Smooth muscle cell (in vitro differentiated cells): ENCODE measurements around the gene TTLL12. TPM values are rescaled to one million over a fixed set of nuclear protein-coding genes. Genes with fewer than 3 reads are reported as not detected.

ENCODE experiments used
- DNase-seq: peaks from one replicate; lab custom pipeline; 2025; ENCODE audit not compliant: unreplicated experiment; lab: John Stamatoyannopoulos, UW
- H2AFZ ChIP-seq: fragments of 200-600 bp; sonication (generic); 2 replicates; pipeline ENCODE4 v1.6.0; 2016; ENCODE audit warnings: antibody characterized with exemption, low read depth, mild to moderate bottlenecking
- H3F3A ChIP-seq: fragments of 200-600 bp; sonication (generic); 2 replicates; pipeline ENCODE4 v1.6.0; 2017; ENCODE audit warnings: antibody characterized with exemption, low read depth
- H3K27ac ChIP-seq: fragments of 200-600 bp; sonication (generic); 2 replicates; pipeline ENCODE4 v1.5.1; 2016; ENCODE audit warnings: low read depth, mild to moderate bottlenecking
- H3K27me3 ChIP-seq: fragments of 200-600 bp; sonication (generic); 2 replicates; pipeline ENCODE4 v1.6.1; 2016; ENCODE audit warnings: low read depth, mild to moderate bottlenecking
- H3K36me3 ChIP-seq: fragments of 200-600 bp; sonication (generic); 2 replicates; pipeline ENCODE4 v1.5.1; 2016; ENCODE audit warnings: low read depth
- H3K4me1 ChIP-seq: fragments of 200-600 bp; sonication (generic); 2 replicates; pipeline ENCODE4 v1.5.1; 2016; ENCODE audit warnings: low read depth
- H3K4me2 ChIP-seq: fragments of 200-600 bp; sonication (generic); 2 replicates; pipeline ENCODE4 v1.6.0; 2016; ENCODE audit warnings: mild to moderate bottlenecking
- H3K4me3 ChIP-seq: fragments of 200-600 bp; sonication (generic); 2 replicates; pipeline ENCODE4 v1.5.1; 2016; ENCODE audit warnings: mild to moderate bottlenecking
- H3K79me2 ChIP-seq: fragments of 200-600 bp; sonication (generic); 2 replicates; pipeline ENCODE4 v1.6.0; 2016; ENCODE audit warnings: low read depth, mild to moderate bottlenecking
- H3K9ac ChIP-seq: fragments of 200-600 bp; sonication (generic); 2 replicates; pipeline ENCODE4 v1.6.0; 2016; ENCODE audit warnings: low read depth
- H3K9me3 ChIP-seq: fragments of 200-600 bp; sonication (generic); replicated peaks from 2 replicates; pipeline ENCODE4 v1.5.1; 2016; ENCODE audit warnings: low read depth
- H4K20me1 ChIP-seq: fragments of 200-600 bp; sonication (generic); 2 replicates; pipeline ENCODE4 v1.6.0; 2016; ENCODE audit warnings: low read depth
- WGBS: methylation state at CpG from one replicate; pipeline ENCODE4 v1.1.7; 2016; ENCODE audit warnings: low lambda C conversion rate; 5-methylcytosine and 5-hydroxymethylcytosine counted together
- polyA plus RNA-seq: library from polyadenylated mRNA; unstranded; fragments of >200 nt; fragmentation: Nextera tagmentation; extraction: Ambion mirVana; gene quantifications from 2 replicates; pipeline ENCODE4 v1.2.1, GENCODE V29; 2016
- total RNA-seq: library from RNA; depleted of rRNA; stranded (reverse); fragments of >200 nt; gene quantifications from 2 replicates; pipeline ENCODE4 v1.2.3, GENCODE V29; 2014
- TF ChIP-seq, protein P1 (sequence below): fragments of 200-600 bp; sonication (generic); IDR thresholded peaks from 2 replicates; pipeline ENCODE4 v1.5.1; 2017; ENCODE audit warnings: borderline replicate concordance, mild to moderate bottlenecking, antibody characterized with exemption; ENCODE audit not compliant: insufficient read depth, poor library complexity, severe bottlenecking

TTLL12 gene
- total and polyA plus RNA-seq, 2 experiments from 2014 or later = 23.5 to 31.6 TPM

DNA sequence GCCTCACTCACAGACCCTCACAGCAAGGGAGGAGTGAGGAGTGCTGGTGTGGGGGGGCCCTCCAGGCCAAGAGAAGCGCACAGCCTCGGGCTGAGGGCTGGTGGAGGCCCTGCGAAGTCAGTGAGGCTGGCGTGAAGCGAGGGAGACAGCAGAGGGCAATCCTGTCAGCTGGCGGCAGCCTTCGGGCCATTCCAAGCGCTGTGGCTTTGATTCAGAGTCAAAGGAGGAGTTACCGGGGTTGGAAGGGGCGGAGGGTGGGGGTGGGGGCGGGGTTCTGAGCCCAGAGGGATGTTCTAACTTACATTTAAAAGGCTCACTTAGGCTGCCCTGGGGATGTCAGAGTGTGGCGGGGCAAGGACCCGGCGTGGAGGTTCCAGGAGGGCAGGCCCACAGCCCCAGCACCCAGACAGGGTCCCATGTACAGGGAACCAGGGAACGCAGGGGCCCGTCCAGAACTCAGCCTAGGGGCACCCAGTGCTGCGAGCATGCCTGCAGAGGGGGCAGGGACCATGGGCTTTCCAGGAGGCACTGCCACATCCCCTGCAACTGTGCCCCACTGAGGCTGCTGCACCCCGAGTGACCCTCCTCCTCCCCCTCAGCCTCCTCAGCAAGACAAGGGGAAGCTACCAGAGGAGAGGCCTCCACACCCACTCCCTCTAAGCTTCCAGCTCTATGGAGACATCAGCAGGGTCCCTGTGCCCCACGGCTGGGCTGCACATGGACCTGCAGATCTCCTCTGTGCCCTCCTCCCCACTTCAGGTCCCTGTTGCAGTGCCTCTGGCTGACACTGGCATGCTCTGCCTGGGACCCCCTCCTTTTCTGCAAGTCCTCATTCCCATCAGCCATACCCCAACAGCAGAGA lies 39.7 kb upstream of the TTLL12 start:
- peak; percentile 12 for DNase-seq
- Histone ChIP-seq H3K4me1 (peaks cover 12% of the 10 kb centered on the region), H3K9me3 (no peaks in the 10 kb centered on the region), H3F3A (no peaks in the 10 kb centered on the region), H3K27me3 (no peaks in the 10 kb centered on the region), H3K9ac (no peak overlapping the region), H3K4me2 (peak overlapping the region; percentile 40), H4K20me1 (no peaks in the 10 kb centered on the region), H3K4me3 (no peak overlapping the region), H3K27ac (no peak overlapping the region), H3K79me2 (no peaks in the 10 kb centered on the region), H3K36me3 (no peaks in the 10 kb centered on the region), H2AFZ (peak overlapping the region; percentile 60)
- TF ChIP-seq, protein P1, sequence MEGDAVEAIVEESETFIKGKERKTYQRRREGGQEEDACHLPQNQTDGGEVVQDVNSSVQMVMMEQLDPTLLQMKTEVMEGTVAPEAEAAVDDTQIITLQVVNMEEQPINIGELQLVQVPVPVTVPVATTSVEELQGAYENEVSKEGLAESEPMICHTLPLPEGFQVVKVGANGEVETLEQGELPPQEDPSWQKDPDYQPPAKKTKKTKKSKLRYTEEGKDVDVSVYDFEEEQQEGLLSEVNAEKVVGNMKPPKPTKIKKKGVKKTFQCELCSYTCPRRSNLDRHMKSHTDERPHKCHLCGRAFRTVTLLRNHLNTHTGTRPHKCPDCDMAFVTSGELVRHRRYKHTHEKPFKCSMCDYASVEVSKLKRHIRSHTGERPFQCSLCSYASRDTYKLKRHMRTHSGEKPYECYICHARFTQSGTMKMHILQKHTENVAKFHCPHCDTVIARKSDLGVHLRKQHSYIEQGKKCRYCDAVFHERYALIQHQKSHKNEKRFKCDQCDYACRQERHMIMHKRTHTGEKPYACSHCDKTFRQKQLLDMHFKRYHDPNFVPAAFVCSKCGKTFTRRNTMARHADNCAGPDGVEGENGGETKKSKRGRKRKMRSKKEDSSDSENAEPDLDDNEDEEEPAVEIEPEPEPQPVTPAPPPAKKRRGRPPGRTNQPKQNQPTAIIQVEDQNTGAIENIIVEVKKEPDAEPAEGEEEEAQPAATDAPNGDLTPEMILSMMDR = no peak
- WGBS = 17% methylated on average over 19 of the region's 19 CpGs

DNA sequence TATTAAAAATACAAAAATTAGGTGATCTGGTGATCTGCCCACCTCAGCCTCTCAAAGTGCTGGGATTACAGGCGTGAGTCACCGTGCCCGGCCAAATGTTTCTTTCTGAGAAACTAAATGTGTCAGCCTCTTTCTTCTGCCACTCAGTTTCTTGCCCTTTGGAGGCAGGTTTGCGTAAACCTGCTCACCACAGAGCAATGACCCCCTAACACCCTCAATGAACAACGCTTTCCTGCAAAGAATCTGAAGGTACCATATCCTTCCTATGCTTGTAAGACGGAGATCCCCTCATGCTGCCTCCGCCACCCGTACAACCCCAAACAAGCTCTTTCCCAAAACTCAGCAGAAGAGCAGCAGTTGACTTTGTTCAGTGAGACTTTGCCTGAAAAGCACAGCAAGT lies 38.7 kb upstream of the TTLL12 start:
- peaks cover 12% of the 10 kb centered on the region for H3K4me1 ChIP-seq
- TF ChIP-seq, protein P1 = no peak
- no peak for DNase-seq
- H3K9ac ChIP-seq = no peak overlapping the region
- H3K4me3 ChIP-seq = no peak overlapping the region
- H3K9me3 ChIP-seq = no peaks in the 10 kb centered on the region
- no peaks in the 10 kb centered on the region for H3K79me2 ChIP-seq
- 87% methylated on average over 8 of the region's 8 CpGs for WGBS
- H4K20me1 ChIP-seq = no peaks in the 10 kb centered on the region
- no peaks in the 10 kb centered on the region for H3K36me3 ChIP-seq
- no peak overlapping the region for H3K4me2 ChIP-seq
- H3K27ac ChIP-seq = no peak overlapping the region
- no peak overlapping the region for H2AFZ ChIP-seq
- H3F3A ChIP-seq = no peaks in the 10 kb centered on the region
- no peaks in the 10 kb centered on the region for H3K27me3 ChIP-seq

DNA sequence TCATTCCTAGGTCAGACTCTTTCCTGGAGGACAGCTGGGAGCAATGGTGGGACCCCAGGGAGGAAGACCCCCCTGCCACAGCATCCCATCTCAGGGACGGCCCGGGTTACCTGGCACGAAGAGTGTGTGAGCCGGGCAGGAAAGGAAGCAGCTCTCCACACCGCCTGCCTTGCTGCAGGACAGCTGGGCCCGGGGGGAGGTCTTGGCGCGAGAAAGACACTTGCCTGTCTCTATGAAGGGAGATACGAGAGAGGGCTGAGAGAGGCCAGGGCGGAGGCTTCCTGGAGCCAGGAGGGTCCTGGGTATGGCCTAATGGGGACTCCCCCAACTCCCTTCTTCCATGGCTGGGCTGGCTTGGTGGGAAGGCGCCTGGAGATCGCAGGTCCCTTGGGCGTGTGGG lies 36.1 kb upstream of the TTLL12 start:
- Histone ChIP-seq H2AFZ (no peak overlapping the region), H3K4me3 (no peak overlapping the region), H3K4me1 (peaks cover 12% of the 10 kb centered on the region), H3K79me2 (no peaks in the 10 kb centered on the region), H3K9me3 (no peaks in the 10 kb centered on the region), H3K27ac (no peak overlapping the region), H3K9ac (no peak overlapping the region), H3K27me3 (no peaks in the 10 kb centered on the region), H3F3A (no peaks in the 10 kb centered on the region), H3K36me3 (no peaks in the 10 kb centered on the region), H3K4me2 (no peak overlapping the region), H4K20me1 (no peaks in the 10 kb centered on the region)
- 94% methylated on average over 13 of the region's 13 CpGs for WGBS
- DNase-seq = no peak
- TF ChIP-seq, protein P1 = no peak

DNA sequence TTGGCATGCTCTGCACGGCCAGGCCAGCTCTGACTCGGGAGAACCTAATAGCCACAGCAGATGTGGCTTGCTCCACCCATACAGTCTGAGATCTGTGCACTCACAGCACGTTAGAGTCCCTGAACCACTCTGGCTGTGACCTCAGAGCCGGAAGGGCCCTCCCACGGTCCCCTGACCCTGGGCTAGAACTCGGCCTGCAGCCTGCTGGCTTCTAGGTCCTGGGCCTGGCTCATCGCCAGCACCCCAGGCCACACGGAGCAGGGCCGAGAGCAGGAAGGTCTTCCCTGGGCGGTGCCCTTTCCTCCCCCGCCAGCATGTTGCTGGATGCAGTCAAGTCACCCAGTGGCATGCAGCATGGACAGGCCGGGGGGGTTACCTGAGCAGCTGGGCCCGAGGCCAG lies 35.3 kb upstream of the TTLL12 start:
- no peaks in the 10 kb centered on the region for H4K20me1 ChIP-seq
- H3K4me1 ChIP-seq = peaks cover 12% of the 10 kb centered on the region
- H3K4me2 ChIP-seq = no peak overlapping the region
- H3K79me2 ChIP-seq = no peaks in the 10 kb centered on the region
- TF ChIP-seq, protein P1 = no peak
- H3K36me3 ChIP-seq = no peaks in the 10 kb centered on the region
- 64% methylated on average over 13 of the region's 13 CpGs for WGBS
- no peaks in the 10 kb centered on the region for H3K9me3 ChIP-seq
- no peak for DNase-seq
- H3K27me3 ChIP-seq = no peaks in the 10 kb centered on the region
- H3K27ac ChIP-seq = no peak overlapping the region
- no peak overlapping the region for H3K4me3 ChIP-seq
- no peaks in the 10 kb centered on the region for H3F3A ChIP-seq
- H2AFZ ChIP-seq = no peak overlapping the region
- no peak overlapping the region for H3K9ac ChIP-seq
